LHCN-M2 (cell line): ENCODE data around the gene AMOTL2. TPM values are rescaled to one million over a fixed set of nuclear protein-coding genes. Genes with fewer than 3 reads are reported as not detected.

Source experiments
- DNase-seq: peaks from one replicate; pipeline ENCODE4 v3.0.0-alpha.2; 2012; ENCODE audit warnings: low read depth
- total RNA-seq: library from RNA; depleted of rRNA; stranded (reverse); fragments of >200 nt; gene quantifications from 2 replicates; pipeline ENCODE4 v1.2.3, GENCODE V29; 2014

AMOTL2 gene
- total RNA-seq, 1 experiment from 2014 or later, result 72.0 TPM

DNA sequence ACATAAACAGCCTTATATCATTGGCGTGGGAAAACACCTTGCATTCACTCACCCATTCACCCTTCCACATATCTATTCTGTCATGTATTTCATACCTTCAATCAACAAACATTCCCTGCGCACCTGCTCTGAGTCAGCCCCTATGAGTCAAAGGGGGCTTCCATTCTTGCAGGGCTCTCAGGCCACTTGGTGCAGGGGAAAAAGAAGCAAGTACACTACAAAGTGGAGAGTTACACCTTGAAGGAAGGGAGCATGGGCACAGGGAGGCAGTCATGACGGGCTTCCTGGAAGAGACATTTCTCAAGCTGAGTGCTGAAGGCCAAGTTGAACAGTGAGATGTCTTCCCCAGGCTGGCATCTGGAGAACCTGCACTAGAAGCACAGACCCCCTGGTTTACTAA is 4.6 kb upstream of the AMOTL2 start:
- no peak for DNase-seq

DNA sequence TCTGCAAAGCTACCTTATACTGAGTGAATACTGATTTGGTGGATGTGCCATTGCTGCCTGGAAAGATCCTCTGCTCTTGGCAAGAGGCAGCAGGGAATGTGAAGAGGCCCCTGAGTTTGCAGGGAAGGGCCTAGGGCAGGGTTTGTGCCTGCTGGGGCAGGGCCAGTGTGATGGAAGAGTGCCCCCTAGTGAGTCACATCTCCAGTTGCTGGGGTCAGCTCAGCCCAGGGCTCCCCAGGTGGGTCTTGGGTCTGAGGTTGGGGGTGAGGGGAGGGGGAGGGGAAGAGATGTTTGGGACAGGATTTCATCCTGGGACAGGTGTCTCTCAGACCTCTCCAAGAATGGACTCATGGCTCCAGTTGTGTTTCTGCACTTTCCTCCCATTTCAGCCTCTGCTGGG is 4.1 kb upstream of the AMOTL2 start:
- no peak for DNase-seq

DNA sequence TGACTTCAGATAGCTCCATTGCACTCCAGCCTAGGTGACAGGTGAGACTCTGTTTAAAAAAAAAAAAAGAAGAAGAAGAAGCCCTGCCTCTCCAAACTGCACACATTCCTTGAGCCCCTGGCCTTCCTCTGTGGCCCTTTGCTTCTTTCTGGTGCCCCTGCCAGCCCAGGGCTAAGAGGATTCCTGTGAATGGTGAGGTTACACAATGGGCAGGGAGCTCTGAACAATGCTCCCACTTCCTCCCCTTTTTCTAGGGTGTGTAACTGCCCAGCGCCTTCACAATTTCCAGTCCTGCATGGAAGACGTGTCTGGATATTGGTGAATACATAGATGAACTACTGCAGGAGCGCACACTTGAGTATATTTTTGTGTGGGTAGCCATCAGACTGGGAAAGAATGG is 3.6 kb upstream of the AMOTL2 start:
- DNase-seq, result no peak

DNA sequence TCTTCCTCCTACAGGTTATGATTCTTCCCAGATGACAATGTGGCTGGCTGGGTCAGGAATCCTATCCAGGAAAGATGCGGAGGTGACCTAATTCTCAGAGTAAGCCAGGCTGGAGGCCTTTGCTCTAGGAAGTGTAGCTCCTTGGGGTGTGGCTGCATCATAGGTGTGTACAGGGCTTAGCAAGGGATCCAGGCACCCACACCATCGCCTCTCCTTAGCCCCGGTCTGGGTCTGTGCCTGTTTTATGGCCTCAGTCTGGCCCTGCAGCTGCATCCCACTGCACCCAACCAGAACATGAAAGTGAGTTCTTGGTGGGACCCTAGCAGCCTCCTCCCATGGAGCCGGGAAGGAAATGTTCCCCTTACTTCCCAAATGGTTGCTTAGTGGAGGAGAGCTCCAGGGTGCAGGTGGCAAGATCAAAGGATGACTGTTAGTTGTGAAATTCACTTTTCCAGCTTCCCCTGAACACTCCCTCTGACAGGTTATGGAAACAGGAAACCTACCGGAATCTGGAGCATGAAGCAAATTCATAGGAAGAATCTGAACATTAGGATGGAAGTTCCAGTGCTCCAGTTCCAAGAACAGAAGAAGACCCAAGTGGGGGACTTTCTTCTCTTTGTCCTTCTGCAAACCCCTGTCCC is 2.7 kb upstream of the AMOTL2 start:
- no peak for DNase-seq

DNA sequence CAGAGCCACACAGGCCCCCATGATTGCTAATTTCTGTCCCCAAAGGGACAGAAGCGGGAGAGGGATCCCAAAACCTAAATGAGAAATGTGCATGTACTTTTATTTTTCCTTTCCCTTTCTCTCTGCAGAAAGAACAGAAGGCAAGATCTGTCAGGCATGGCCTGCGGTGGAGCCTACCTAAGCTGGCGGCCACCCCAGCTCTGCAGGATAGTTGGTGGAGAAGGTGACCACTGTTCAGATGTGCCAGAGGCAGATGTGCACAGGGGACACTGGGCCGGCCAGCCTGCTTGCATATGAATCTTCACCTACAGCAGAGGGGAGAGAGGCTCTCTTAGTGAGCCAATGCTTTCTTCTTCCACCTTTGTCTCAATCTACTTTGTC is 2.1 kb upstream of the AMOTL2 start:
- DNase-seq, result no peak

DNA sequence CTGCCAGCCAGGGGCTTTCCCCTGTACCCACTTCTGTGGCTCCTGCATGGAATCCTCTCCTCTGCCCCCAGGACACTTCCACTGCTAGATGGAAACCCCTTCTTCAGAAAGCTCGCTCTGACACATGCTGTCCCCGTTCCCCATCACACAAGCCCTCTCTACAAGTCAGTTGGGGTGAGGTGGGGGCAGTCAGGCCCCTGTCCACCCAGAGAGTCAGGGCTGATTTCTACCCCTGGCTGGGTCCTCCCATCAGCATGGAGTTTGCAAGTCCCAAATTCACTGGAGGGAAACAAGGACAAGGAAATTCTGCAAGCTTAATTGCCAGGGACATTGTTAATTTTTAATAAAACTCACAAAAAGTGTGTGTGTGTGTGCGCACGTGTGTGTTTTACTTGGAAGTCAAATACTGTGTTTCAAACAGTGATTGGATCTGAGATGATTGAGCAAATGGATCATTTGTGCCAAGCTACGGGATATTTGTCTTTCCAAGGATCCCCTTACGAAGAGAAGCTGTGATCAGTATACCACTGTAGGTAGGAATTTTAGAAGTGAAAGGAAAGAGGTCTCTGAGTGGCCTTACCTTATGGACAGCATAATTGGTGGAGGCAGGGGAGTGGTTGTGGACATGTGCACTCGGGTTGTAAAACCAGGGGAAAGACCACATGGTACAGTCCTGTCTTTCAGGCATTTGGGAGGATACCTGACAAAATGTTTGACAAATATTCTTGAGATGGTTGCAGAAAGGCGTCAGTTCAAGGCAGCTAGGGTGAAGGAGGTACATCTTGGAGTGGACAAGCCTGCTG is 1.5 kb upstream of the AMOTL2 start:
- DNase-seq, result no peak

DNA sequence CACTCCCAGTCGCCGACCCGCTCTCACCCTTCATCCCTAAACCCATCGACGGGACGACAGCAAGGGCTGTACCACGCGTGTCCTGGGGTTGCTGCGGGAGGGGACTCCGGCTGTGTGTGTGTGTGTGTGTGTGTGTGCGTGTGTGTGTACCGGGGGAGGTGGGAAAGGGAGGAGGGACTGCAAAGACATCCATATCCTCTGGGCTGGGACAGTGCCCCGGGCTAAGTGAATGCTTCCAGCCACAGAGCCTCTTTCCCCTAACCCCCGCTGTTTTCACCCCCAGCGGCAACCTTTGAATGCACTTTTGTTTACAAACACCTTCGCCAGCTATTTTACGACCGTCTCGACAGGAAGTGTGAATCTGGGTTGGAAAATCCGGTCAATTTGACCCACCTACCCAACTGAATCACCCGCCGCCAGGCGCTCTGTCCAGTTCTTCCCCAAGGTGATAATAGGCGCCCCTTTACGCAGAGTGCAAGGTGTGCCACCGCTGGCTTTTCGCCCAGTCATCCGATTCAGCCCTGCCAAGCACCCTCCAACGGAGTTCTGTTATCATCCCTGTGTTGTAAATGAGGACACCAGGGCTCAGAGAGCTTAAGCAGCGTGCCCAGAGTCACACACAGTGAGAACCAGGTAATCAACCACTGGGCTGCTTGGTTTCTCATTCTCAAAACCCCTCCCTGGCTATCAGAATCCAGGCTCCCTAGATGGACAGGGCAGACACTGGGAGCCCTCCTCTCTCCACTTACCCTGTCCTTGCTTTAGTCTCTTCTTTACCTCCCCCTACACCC is 739 bp upstream of the AMOTL2 start:
- no peak for DNase-seq

DNA sequence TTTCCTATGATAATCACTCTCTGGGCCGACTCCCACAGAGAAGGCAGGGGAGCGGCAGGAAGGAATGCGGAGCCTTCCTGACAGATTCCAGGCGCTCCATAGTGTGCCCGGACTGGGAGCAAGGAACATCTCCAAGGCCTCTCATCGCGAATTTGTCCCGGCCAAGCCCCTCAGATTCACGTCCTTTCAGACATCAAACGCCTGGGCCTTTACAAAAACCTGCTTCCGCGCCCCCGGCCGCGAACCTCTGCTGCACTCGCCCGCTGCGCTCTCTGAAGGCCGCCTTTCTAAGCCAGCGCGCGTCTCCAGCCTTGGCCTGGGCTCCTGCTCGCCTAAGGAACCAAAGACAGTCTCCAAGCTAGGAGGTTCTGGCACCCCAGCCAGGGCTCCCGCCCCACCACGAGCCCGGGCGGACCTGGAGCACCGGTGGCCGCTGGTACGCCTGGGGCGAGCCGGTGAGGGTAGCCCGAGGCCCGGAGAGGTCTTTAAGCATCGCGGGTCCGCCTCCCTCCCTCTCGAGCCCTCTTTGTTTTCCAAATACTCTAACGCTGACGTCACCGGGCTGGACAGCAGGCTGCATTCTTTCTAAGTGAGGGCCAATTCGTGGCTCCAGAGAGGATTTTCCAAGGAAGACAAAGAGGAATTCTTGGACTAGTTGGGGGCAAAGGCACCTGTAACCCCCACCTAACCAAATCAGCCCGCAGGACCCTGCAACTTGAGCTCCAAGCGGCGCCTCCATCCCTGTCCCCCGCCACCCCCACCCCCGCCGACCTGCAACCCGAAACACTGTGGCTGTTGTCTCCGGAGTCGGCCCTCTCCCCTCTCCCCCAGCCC is 759 bp downstream of the AMOTL2 start:
- DNase-seq, result peak; percentile 91

DNA sequence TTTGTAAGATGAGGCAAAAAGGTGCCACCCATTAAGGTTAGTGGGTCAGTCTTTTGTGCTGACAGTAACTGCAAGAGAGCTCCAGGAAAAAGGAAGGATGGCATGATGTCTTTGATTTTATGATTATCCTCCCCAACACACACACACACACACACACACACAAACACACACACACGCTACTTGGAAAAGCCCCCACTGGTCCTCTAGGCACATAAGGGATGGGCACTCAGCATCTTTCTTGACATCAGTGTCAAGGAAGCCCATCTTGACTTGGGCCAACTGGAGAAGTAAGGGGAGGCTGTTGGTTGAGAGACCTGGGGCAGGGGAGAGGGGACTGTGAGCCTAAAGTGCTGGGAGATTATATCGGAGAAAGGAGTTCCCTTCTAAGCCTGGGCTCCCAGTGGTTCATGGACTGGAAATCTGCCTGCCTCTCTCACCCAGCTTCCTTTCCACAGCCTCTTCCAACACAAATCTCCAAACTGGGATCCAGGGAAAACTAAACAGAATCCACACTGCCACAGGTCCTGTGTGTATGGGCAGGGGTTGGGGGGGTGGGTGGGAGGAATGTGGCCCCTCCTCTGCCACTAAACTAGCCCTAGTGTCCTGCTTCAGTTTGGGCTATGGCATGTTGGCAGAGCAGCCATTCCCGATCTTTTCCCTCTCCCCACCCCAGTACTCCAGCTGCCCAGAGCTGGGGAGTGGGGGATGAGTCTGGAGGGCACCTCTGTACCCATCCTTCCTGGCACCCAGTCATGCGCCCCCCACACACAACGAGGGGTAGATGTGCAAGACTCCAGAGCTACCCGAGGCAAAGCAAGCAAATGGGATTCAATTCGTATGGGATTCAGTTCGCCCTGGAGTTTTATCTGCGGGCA is 1.6 kb downstream of the AMOTL2 start:
- no peak for DNase-seq

DNA sequence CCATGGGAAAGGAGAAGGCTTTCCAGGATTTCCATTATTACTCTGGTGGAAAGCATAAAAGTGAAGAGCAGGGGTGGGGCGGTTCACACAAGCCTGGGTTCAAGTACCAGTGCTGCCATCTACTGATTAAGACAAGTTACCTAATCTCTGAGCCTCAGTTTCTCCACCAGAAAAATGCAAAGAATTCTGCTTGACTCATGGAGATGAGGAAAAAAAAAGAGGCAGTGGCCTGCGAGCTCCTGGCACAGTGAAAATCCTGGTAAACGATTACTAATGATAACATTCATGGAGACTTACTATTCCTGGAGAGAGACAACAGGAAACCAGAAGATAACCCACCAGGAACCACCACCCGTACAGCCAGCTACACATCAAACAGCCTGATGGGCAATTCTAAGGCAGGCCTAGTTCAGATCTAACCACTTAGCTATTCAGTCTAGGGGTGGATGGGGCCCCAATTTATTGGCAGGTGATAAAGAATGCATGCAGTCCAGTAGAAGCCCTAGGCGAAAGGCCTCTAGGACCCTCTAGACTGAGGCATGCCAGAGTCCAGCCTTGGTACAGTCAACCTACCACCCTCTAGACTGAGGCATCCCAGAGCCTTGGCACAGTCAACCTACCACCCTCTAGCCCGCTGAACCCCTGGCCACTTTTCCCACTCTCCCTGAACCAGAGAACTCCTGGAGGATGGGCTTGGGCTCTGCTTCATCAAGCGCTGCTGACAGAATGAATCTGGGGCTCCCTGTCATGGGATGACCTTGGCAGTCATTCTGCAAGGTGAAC is 2.5 kb downstream of the AMOTL2 start:
- peak; percentile 47 for DNase-seq

DNA sequence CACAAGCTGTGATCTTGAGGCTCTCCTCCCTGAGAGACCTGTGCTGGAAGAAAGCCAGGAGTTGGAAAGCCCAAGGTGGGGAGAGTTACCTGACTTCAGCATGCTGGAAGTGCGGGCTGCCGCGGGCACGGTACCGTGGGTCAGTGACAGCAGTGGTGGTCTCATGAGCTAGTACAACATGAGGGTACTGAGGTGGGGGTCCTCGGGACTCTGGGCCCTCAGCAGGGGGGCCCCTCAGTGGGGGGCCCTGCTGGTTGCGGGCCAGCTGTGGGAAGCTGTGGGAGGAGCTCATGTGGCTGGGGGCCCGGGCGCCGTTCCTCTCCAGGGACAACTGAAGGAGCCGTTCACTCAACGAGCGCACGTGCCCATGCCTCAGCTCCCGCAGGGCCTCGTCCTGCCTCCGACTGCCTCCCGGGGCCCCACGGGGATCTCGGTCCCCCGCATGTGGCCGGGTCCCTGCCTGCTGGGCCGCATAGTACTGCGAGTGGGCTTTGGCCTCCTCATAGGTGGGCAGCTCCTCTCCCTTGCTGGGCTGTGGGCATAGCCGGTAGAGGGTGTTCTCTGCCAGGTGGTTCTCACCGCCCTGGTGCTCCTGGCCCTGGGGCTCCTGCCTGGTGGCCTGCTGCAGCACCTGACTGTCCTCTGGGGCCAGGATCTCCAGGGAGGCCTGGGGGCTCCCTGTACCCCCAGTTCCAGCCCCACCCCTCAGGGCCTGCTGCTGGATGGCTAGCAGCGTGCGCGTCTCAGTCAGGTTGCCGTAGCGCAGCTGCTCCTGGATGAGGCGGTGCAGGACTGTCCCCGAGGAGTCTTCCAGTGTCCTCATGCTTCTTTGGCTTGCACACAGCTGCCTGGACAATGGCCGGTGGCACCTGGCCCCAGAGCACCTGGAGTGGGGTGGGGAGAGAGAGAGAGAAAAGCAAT is 3.4 kb downstream of the AMOTL2 start:
- DNase-seq, result no peak

DNA sequence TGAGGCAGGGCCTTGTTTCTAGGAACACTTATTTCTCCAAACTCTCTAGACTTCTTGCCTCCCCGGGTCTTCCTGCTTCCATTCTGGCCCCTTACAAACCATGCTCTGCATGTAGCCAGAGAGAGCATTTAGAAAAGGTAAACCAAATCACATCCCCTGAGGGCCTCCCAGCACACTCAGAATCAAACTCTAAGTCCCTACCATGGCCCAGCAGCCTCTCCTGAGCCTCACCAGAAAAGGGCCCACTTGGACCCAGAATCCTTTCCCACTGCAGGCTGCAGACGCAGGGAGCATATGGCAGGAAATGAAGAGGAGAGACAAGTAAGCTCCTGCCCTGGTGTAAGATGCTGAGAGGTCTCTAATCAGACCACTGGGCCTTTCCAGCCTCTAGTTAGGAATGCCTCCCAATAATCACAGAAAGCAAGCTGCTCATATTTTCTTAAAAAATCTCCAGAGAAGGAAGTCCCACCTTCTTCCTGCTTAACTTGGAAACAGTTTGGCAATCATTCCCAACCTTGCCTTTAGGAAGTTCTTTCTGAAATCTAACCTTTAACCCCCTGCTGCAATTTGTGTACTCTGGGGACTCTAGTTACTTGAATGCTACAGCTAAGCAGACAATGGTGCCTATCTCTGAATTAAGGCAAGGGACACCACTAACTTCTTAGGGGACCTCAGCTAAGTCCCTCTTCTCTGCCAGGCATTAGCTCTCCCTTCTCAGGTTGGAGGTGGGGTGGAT is 4.2 kb downstream of the AMOTL2 start:
- no peak for DNase-seq

DNA sequence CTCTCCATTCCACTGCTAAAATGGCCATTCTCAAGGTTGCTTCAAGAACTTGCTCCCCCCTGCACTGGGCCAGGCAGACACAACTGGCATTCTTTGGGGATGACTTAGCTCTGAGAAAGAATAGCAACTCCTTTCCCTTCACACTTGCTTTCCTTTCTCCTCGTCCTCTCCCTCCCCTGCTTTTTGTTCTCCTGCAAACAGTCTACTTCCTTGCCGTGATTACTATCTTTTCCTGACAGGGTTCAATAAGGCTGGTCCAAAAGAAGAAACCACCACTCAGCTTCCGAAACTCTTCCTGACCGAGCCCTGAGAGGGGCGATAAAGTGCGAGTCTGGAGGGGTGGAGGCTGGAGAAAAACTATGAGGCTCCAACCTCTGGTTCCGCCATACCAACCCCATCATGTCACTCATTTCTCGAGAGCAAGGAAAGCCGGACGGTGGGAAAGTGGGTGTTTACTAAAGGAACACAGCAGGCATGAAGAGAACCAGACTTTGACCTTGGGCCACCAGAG is 5.0 kb downstream of the AMOTL2 start:
- peak; percentile 80 for DNase-seq

DNA sequence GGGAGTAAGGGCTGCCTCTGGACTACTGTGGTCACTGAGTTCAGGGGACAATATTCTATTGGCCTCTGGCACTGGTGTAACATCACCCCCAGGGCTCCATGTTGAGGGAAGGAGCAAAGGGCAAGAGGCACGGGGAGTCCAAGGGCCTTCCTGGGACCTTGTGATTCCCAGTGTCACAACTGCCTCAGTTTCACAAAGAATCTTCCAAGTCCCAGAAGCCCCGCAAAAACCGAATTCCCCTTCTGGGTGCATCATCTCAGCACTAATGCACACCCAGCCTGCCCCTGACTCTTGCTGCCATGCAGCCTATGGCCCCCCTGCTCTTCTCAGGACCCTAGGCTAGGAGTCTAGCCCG is 5.5 kb downstream of the AMOTL2 start:
- DNase-seq, result no peak

DNA sequence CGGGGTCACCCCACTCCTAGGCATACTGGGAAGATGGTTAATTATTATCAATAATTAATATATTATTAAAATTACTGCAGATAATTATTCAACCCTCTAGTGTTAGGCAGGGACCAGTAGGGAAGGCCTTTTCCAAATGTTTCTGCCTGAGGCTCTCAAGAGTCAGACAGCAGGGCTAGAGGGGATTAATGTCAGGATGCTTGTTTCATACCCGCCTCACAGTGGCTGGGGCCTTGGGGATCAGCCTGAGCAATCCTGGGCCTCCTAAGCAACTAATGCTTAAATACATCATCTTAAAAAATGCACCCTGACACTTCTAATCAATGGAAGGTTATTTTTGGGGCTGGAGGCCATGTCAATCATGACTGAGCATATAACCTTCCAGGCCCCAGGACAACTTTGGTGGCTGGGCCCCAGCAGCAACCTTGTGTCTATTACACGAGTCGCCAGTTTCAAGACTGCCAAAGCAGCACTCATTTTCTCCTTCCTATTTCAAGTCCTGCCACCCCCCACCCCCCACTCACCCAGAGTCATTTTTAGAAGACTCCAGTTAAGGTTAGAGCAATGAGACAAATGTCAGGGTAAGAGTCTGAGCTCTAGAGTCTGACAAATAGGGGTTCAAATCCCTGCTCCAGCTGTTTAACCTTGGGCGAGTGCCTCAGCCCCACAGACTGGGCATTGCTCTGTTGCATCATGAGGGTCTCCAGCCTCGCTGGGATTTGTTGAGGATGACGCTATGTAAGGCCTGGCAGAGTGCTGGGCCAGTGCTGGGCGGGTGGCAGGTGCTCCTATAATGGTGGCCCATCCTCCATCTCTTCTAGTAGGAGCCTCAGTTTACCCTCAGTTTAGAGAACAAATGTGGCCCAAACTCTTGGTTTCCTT is 6.1 kb downstream of the AMOTL2 start:
- no peak for DNase-seq

DNA sequence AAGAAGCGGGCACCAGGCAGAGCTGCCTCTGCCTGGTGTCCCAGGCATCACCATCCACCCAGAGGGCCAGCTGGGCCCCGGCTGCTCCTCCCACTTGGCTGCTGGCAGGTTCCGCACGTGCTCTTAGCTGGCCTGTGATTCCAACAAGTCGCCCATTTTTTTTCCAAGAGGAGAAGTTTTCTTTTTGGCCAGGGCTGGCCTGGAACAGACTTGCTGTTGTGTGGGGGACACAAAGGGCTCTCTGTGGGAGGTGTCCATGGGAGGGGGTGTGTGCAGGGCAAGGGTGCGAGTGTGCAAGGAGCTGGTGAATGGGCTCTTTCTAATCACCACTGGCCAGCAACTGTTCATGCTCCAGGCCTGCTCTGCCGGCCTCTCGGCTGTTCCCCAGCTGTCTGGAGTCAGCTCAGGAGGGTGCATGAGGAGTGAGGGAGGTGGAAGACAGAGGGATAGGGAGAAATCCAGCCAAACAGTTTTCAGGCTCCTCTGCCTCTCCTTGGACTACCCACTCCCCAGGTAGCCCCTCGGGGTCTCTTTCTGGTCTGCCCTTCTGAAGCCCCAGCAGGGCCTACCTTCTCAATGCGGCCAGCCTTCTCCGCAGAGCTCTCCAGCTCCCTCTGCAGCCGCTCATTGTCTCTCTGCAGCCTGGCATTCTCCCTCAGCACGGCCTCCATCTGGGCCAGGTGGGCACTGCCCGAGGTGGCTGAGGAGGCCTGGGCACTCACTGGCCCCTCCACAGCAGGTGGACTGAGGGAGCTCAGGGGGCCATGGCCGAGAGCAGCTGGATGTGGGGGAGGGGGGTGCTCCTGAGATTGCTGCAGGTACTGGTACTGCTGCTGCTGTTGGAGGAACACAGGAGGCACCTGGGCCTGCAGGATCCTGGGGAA is 7.1 kb downstream of the AMOTL2 start:
- no peak for DNase-seq
